ENCODE results near the gene GARS1. TPM values are rescaled to one million over a fixed set of nuclear protein-coding genes. Genes with fewer than 3 reads are reported as not detected.
A peak's percentile ranks its signal among the peaks of the same experiment; 100 is the strongest.

GARS1 gene
- total and polyA plus RNA-seq, 8 donors: 34.0 to 191 (median 43.0) TPM

GRCh38 chr7:30644286-30644955 is 49.7 kb downstream of the GARS1 start:
- no peaks in the 10 kb centered on the region for H3K27me3 ChIP-seq
- no peaks in the 10 kb centered on the region for H3K4me1 ChIP-seq
- intact Hi-C loops (cut with DNase I): no loop called here
- H3K9me3 ChIP-seq: no peaks in the 10 kb centered on the region
- DNase-seq: no peak
- WGBS, 2 donors: 61 to 66% methylated on average over 4 of the region's 4 CpGs
- no peak overlapping the region for H3K4me3 ChIP-seq
- no peak overlapping the region for H3K27ac ChIP-seq
- no peak for ATAC-seq
- no peak for TF ChIP-seq CTCF (IDR thresholded peaks at IDR 0.05)
- no peaks in the 10 kb centered on the region for H3K36me3 ChIP-seq
- FAIRE-seq: no peak

- intact Hi-C loops (cut with DNase I): no loop called here
- no peak overlapping the region for H3K4me3 ChIP-seq
- ATAC-seq: no peak
- 91 to 93% methylated on average over 3 of the region's 3 CpGs for WGBS, 2 donors
- no peak for DNase-seq
- H3K36me3 ChIP-seq: no peaks in the 10 kb centered on the region
- FAIRE-seq: no peak
- no peak for TF ChIP-seq CTCF (IDR thresholded peaks at IDR 0.05)
- H3K9me3 ChIP-seq: no peaks in the 10 kb centered on the region
- H3K4me1 ChIP-seq: no peaks in the 10 kb centered on the region
- no peaks in the 10 kb centered on the region for H3K27me3 ChIP-seq
- no peak overlapping the region for H3K27ac ChIP-seq
Observed at GRCh38 chr7:30645661-30646060, 51.0 kb downstream of the GARS1 start.

- FAIRE-seq: no peak
Observed at GRCh38 chr7:30646154-30646553, 51.5 kb downstream of the GARS1 start.

GRCh38 chr7:30647589-30648364 is 53.1 kb downstream of the GARS1 start:
- FAIRE-seq (no peak), ATAC-seq (no peak), DNase-seq (peak in 2 of 6 donors; percentile 7 to 9)
- intact Hi-C loops (cut with DNase I): no loop called here
- H3K27ac ChIP-seq: no peak overlapping the region
- TF ChIP-seq CTCF (IDR thresholded peaks at IDR 0.05): no peak
- no peaks in the 10 kb centered on the region for H3K9me3 ChIP-seq
- no peaks in the 10 kb centered on the region for H3K36me3 ChIP-seq
- 79% methylated on average over 10 of the region's 10 CpGs for WGBS, 2 donors
- no peaks in the 10 kb centered on the region for H3K27me3 ChIP-seq
- H3K4me1 ChIP-seq: no peaks in the 10 kb centered on the region
- no peak overlapping the region for H3K4me3 ChIP-seq

More at GRCh38 chr7:30646154-30646553, 51.5 kb downstream of the GARS1 start:
- H3K9me3 ChIP-seq: no peaks in the 10 kb centered on the region
- ATAC-seq: no peak
- H3K4me3 ChIP-seq: no peak overlapping the region
- H3K27ac ChIP-seq: no peak overlapping the region
- no peaks in the 10 kb centered on the region for H3K4me1 ChIP-seq
- TF ChIP-seq CTCF (IDR thresholded peaks at IDR 0.05): no peak
- intact Hi-C loops (cut with DNase I): no loop called here
- H3K27me3 ChIP-seq: no peaks in the 10 kb centered on the region
- 92 to 93% methylated on average over 12 of the region's 12 CpGs for WGBS, 2 donors
- peak in 1 of 6 donors; percentile 44 for DNase-seq
- H3K36me3 ChIP-seq: no peaks in the 10 kb centered on the region
